H1 (cell line): ENCODE results near the gene DLEC1. TPM values are rescaled to one million over a fixed set of nuclear protein-coding genes. Genes with fewer than 3 reads are reported as not detected.

Experiments
- ATF3 ChIP-seq: IDR thresholded peaks from 2 replicates; pipeline ENCODE4 v1.6.1; 2011; ENCODE audit warnings: low read depth, mild to moderate bottlenecking, low read length; ENCODE audit not compliant: insufficient read depth
- CBX8 ChIP-seq: fragments of 300-800, 300-1000 bp; sonication (generic); IDR thresholded peaks from 2 replicates; pipeline ENCODE4 v1.7.1; 2016; ENCODE audit warnings: low read depth, low read length, borderline replicate concordance
- RNF2 ChIP-seq: fragments of 200-900, 300-1000 bp; sonication (generic); IDR thresholded peaks from 2 replicates; pipeline ENCODE4 v1.7.1; 2016; ENCODE audit warnings: borderline replicate concordance, low read depth, mild to moderate bottlenecking, antibody characterized with exemption, low read length; ENCODE audit not compliant: poor library complexity, severe bottlenecking; ENCODE audit errors: missing control alignments
- SIX5 ChIP-seq: IDR thresholded peaks from 2 replicates; pipeline ENCODE4 v1.6.1; 2011; ENCODE audit warnings: mild to moderate bottlenecking, low read depth, low read length
- SP1 ChIP-seq: IDR thresholded peaks from 2 replicates; pipeline ENCODE4 v1.6.1; 2011; ENCODE audit warnings: low read depth, low read length
- TAF1 ChIP-seq: IDR thresholded peaks from 2 replicates; pipeline ENCODE4 v1.6.1; 2011; ENCODE audit warnings: mild to moderate bottlenecking, low read depth, low read length
- ZNF274 ChIP-seq: IDR thresholded peaks from 2 replicates; pipeline ENCODE4 v1.7.0; 2012; ENCODE audit warnings: low read length, borderline replicate concordance; ENCODE audit errors: extremely low read depth
- polyA plus RNA-seq, 7 experiments: library from polyadenylated mRNA; depleted of rRNA in 3 of 7; stranded (reverse) in 5 of 7; unstranded in 2 of 7; fragments of >200 nt in 5 of 7; fragments of 200-250 nt in 2 of 7; gene quantifications; 1 replicate in 5 of 7; 2 replicates in 1 of 7; 4 replicates in 1 of 7; pipeline versions ENCODE4 v1.2.1 to v1.2.3, GENCODE V29; 2011 to 2013; ENCODE audit warnings: missing spikeins in 2 of 7, mixed read lengths in 2 of 7
- total RNA-seq: library from RNA; stranded (reverse); fragmentation: NEBNext Ultra II Directional; extraction: Animal tissue kit (Norgen Biotek cat#: 25700); gene quantifications from 2 replicates; pipeline ENCODE4 v1.2.1, GENCODE V29; 2021

The DLEC1 gene
- total and polyA plus RNA-seq, 2 of the 8 experiments (the other 6 are each of a cell fraction or from before 2014, with no cell fraction given) = 0.26 to 0.76 TPM

DNA sequence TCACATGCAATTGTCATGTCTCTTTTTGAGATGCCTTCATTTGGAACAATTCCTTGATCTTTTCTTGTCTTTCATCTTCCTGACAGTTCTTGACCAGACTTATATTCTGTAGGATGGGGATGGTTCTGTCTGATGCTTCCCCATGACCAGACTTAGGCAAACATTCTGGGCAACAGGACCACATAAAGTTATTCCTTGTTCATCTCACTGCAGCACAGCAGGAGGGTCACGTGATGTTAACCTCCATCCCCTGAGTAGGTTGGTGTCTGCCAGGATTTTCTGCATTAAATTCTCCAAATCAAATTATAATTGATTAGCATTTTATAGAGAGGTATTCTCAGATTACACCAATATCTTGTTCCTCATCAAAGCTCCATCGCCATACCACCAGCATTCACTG is 7.8 kb downstream of the DLEC1 start (continued):
- no peak for TF ChIP-seq CBX8
- TF ChIP-seq SIX5 = no peak
- no peak for TF ChIP-seq RNF2
- no peak for TF ChIP-seq SP1
- no peak for TF ChIP-seq ZNF274
- TF ChIP-seq TAF1 = no peak
- TF ChIP-seq ATF3 = no peak
